HG03175 (cell line): ENCODE data around the gene NKIRAS1.
"Not testable (repeated sequence)": the region's sequence is repeated elsewhere in the genome, so short reads cannot be mapped to it uniquely, and the experiment has no call there.

Experiments
- ATAC-seq: cut with Tn5 transposase; IDR thresholded peaks from one replicate; pipeline ENCODE4 v1.9.1; 2021; ENCODE audit warnings: mild to moderate bottlenecking, moderate library complexity; ENCODE audit not compliant: unreplicated experiment

NKIRAS1 gene

GRCh38 chr3:23872330-23872729 lies 44.5 kb downstream of the NKIRAS1 start:
- ATAC-seq: no peak

- not testable (repeated sequence) for ATAC-seq
These were observed 45.4 kb downstream of the NKIRAS1 start for GRCh38 chr3:23871361-23871760.

- ATAC-seq: not testable (repeated sequence)
These were observed 46.1 kb downstream of the NKIRAS1 start for GRCh38 chr3:23870663-23871043.

GRCh38 chr3:23869977-23870662 lies 46.7 kb downstream of the NKIRAS1 start:
- ATAC-seq: no peak

GRCh38 chr3:23867838-23868237 lies 49.0 kb downstream of the NKIRAS1 start:
- no peak for ATAC-seq

GRCh38 chr3:23867400-23867799 lies 49.4 kb downstream of the NKIRAS1 start:
- no peak for ATAC-seq

- ATAC-seq: peak; percentile 78
These were observed 51.0 kb downstream of the NKIRAS1 start for GRCh38 chr3:23865595-23866396.

GRCh38 chr3:23864931-23865330 lies 51.9 kb downstream of the NKIRAS1 start:
- ATAC-seq: no peak

- ATAC-seq: no peak
These were observed 53.7 kb downstream of the NKIRAS1 start for GRCh38 chr3:23863060-23863459.

- no peak for ATAC-seq
These were observed 55.1 kb downstream of the NKIRAS1 start for GRCh38 chr3:23861689-23862088.

- ATAC-seq: no peak
These were observed 56.9 kb downstream of the NKIRAS1 start for GRCh38 chr3:23859839-23860382.

- no peak for ATAC-seq
These were observed 57.6 kb downstream of the NKIRAS1 start for GRCh38 chr3:23859012-23859743.

GRCh38 chr3:23856286-23856685 lies 60.5 kb downstream of the NKIRAS1 start:
- no peak for ATAC-seq

GRCh38 chr3:23849462-23849861 lies 67.3 kb downstream of the NKIRAS1 start:
- not testable (repeated sequence) for ATAC-seq

- ATAC-seq: no peak
These were observed 71.2 kb downstream of the NKIRAS1 start for GRCh38 chr3:23845326-23846216.

GRCh38 chr3:23843869-23844268 lies 72.9 kb downstream of the NKIRAS1 start:
- ATAC-seq: no peak
